Natural killer cell (primary cell): Measurements from ENCODE around the gene KCNJ6. TPM values are rescaled to one million over a fixed set of nuclear protein-coding genes. Genes with fewer than 3 reads are reported as not detected.

Experiments used
- ATAC-seq, 3 donors: fragments of 150-1000 bp in 2 of 3; fragments of 200-7000 bp in 1 of 3; cut with Tn5 transposase; 1 replicate in 1 of 3; 2 replicates in 2 of 3; pipeline ENCODE4 v1.10.0; 2021; ENCODE audit warnings: mild to moderate bottlenecking in 2 of 3, moderate library complexity in 2 of 3
- DNase-seq, 2 donors: peaks; one replicate each; pipeline versions ENCODE4 v3.0.0 to v3.0.0-alpha.2; 2013 to 2021; ENCODE audit warnings: mixed read lengths in 1 of 2
- H3K27ac ChIP-seq: one replicate; pipeline ENCODE4 v1.5.1; 2013; ENCODE audit warnings: mild to moderate bottlenecking, low read length
- H3K27me3 ChIP-seq: one replicate; pipeline ENCODE4 v1.6.1; 2013; ENCODE audit warnings: low read length; ENCODE audit not compliant: control insufficient read depth, insufficient read depth
- H3K36me3 ChIP-seq: one replicate; pipeline ENCODE4 v1.6.1; 2013; ENCODE audit warnings: low read length; ENCODE audit not compliant: control insufficient read depth, insufficient read depth
- H3K4me1 ChIP-seq: one replicate; pipeline ENCODE4 v1.6.1; 2013; ENCODE audit warnings: low read length; ENCODE audit not compliant: control insufficient read depth, insufficient read depth
- H3K4me3 ChIP-seq: one replicate; pipeline ENCODE4 v1.5.1; 2013; ENCODE audit warnings: low read length
- H3K9me3 ChIP-seq: one replicate; pipeline ENCODE4 v1.6.1; 2013; ENCODE audit warnings: low read length; ENCODE audit not compliant: control insufficient read depth, insufficient read depth
- H3K27ac Mint-ChIP-seq, 2 donors: one replicate each; pipeline ENCODE4 v1.8.0; 2022; ENCODE audit warnings: mild to moderate bottlenecking in 2 of 2, mixed read lengths in 2 of 2, moderate library complexity in 1 of 2
- H3K27me3 Mint-ChIP-seq, 2 donors: one replicate each; pipeline ENCODE4 v1.8.0; 2022; ENCODE audit warnings: low read depth in 2 of 2, mixed read lengths in 2 of 2
- H3K36me3 Mint-ChIP-seq: one replicate; pipeline ENCODE4 v1.8.0; 2022; ENCODE audit warnings: mixed read lengths
- H3K4me1 Mint-ChIP-seq, 2 donors: one replicate each; pipeline ENCODE4 v1.8.0; 2022; ENCODE audit warnings: mixed read lengths in 2 of 2
- H3K4me3 Mint-ChIP-seq: one replicate; pipeline ENCODE4 v1.8.0; 2022; ENCODE audit warnings: mild to moderate bottlenecking, moderate library complexity, mixed read lengths
- H3K9me3 Mint-ChIP-seq, 2 donors: one replicate each; pipeline ENCODE4 v1.8.0; 2022; ENCODE audit warnings: mixed read lengths in 2 of 2
- CTCF ChIP-seq: fragments of 200-600 bp; IDR thresholded peaks from one replicate; pipeline ENCODE4 v1.8.0; 2022; ENCODE audit warnings: antibody characterized with exemption
- WGBS: methylation state at CpG from one replicate; pipeline ENCODE4 v1.1.7; 2013; ENCODE audit warnings: missing lambda C conversion rate; ENCODE audit not compliant: insufficient coverage; 5-methylcytosine and 5-hydroxymethylcytosine counted together
- intact Hi-C: fragments of 100-400 bp; cut with micrococcal nuclease; formaldehyde crosslinking; loops from one replicate; pipeline ENCODE4 v1.14.2; 2022
- total RNA-seq, 4 donors: library from RNA; stranded (reverse); fragments of 120-200 nt in 1 of 4; gene quantifications; one replicate each; pipeline versions ENCODE4 v1.2.3 to v1.2.4, GENCODE V29; 2013 to 2022

Gene KCNJ6
- total RNA-seq, 3 donors from 2014 or later (not counting 1 experiment from before 2014, with no cell fraction given), result not detected

GRCh38 chr21:37587635-37588177 lies 328.6 kb downstream of the KCNJ6 start:
- Histone ChIP-seq H3K27me3 (no peaks in the 10 kb centered on the region), H3K9me3 (no peaks in the 10 kb centered on the region), H3K27ac (no peak overlapping the region), H3K36me3 (no peaks in the 10 kb centered on the region), H3K4me1 (no peaks in the 10 kb centered on the region), H3K4me3 (no peak overlapping the region)
- Mint-ChIP-seq H3K4me3 (no peak overlapping the region), H3K4me1 (peaks cover 0 to 7% of the 10 kb centered on the region in 2 donors), H3K36me3 (no peaks in the 10 kb centered on the region), H3K27ac (no peak overlapping the region), H3K27me3 (peaks cover under 1 to 7% of the 10 kb centered on the region in 2 donors), H3K9me3 (no peaks in the 10 kb centered on the region)
- no peak for DNase-seq
- intact Hi-C loops, result no loop called here
- WGBS, result 85% methylated on average over 5 of the region's 5 CpGs
- TF ChIP-seq CTCF, result no peak
- ATAC-seq, result no peak

- Histone ChIP-seq H3K4me1 (no peaks in the 10 kb centered on the region), H3K4me3 (no peak overlapping the region), H3K27me3 (no peaks in the 10 kb centered on the region), H3K27ac (no peak overlapping the region), H3K9me3 (no peaks in the 10 kb centered on the region), H3K36me3 (no peaks in the 10 kb centered on the region)
- Mint-ChIP-seq H3K9me3 (no peaks in the 10 kb centered on the region), H3K36me3 (no peaks in the 10 kb centered on the region), H3K27ac (no peak overlapping the region), H3K27me3 (peaks cover 5 to 12% of the 10 kb centered on the region in 2 donors), H3K4me3 (no peak overlapping the region), H3K4me1 (peaks cover 0 to 7% of the 10 kb centered on the region in 2 donors)
- no peak for ATAC-seq
- WGBS, result 92% methylated on average over 4 of the region's 4 CpGs
- intact Hi-C loops, result no loop called here
- no peak for DNase-seq
- no peak for TF ChIP-seq CTCF
These were observed 329.1 kb downstream of the KCNJ6 start for GRCh38 chr21:37587203-37587602.

- Mint-ChIP-seq H3K36me3 (peaks cover 10% of the 10 kb centered on the region), H3K4me1 (no peaks in the 10 kb centered on the region), H3K9me3 (no peaks in the 10 kb centered on the region), H3K4me3 (no peak overlapping the region), H3K27ac (no peak overlapping the region), H3K27me3 (peaks cover 8 to 24% of the 10 kb centered on the region in 2 donors)
- ATAC-seq (peak in 2 of 3 donors; percentile 63 to 64), DNase-seq (peak in 1 of 2 donors; percentile 32)
- 81% methylated on average over 3 of the region's 5 CpGs for WGBS
- peak; percentile 31 for TF ChIP-seq CTCF
- Histone ChIP-seq H3K4me3 (no peak overlapping the region), H3K36me3 (no peaks in the 10 kb centered on the region), H3K27me3 (no peaks in the 10 kb centered on the region), H3K9me3 (peaks cover 4% of the 10 kb centered on the region), H3K27ac (no peak overlapping the region), H3K4me1 (no peaks in the 10 kb centered on the region)
- intact Hi-C loops, result loop anchor here (2.0 kb wide), 1 partner anchor 416 kb away; no protein-coding TSS in a partner anchor
These were observed 333.7 kb downstream of the KCNJ6 start for GRCh38 chr21:37582590-37582989.

GRCh38 chr21:37580666-37581065 lies 335.6 kb downstream of the KCNJ6 start:
- Histone ChIP-seq H3K27ac (no peak overlapping the region), H3K36me3 (no peaks in the 10 kb centered on the region), H3K9me3 (peaks cover 4% of the 10 kb centered on the region), H3K27me3 (no peaks in the 10 kb centered on the region), H3K4me1 (no peaks in the 10 kb centered on the region), H3K4me3 (no peak overlapping the region)
- Mint-ChIP-seq H3K27me3 (peaks cover 8 to 19% of the 10 kb centered on the region in 2 donors), H3K36me3 (peaks cover 10% of the 10 kb centered on the region), H3K27ac (no peak overlapping the region), H3K9me3 (no peaks in the 10 kb centered on the region), H3K4me3 (no peak overlapping the region), H3K4me1 (no peaks in the 10 kb centered on the region)
- intact Hi-C loops, result no loop called here
- ATAC-seq (no peak), DNase-seq (no peak)
- TF ChIP-seq CTCF, result no peak
- WGBS, result 10% methylated on average over 2 of the region's 3 CpGs
